Measurements from ENCODE around the gene AP1M1. TPM values are rescaled to one million over a fixed set of nuclear protein-coding genes. Genes with fewer than 3 reads are reported as not detected.

Gene AP1M1
- total and polyA plus RNA-seq, 2 experiments from 2014 or later = 56.7 to 93.3 TPM

- Histone ChIP-seq H3K27me3 (no peaks in the 10 kb centered on the region), H4K20me1 (ENCODE audit: insufficient read depth, poor library complexity, severe bottlenecking) (no peaks in the 10 kb centered on the region), H3K27ac (no peak overlapping the region), H3K79me2 (peaks cover 30% of the 10 kb centered on the region), H3K4me1 (ENCODE audit: insufficient read depth) (peaks cover under 1% of the 10 kb centered on the region), H2AFZ (no peak overlapping the region), H3K9me3 (ENCODE audit: low read depth) (no peaks in the 10 kb centered on the region), H3K9me2 (replicated peaks; ENCODE audit: insufficient read depth) (no peaks in the 10 kb centered on the region), H3K4me2 (no peak overlapping the region), H3K36me3 (replicated peaks; ENCODE audit: insufficient read depth, low read depth) (no peaks in the 10 kb centered on the region), H3K4me3 (no peak overlapping the region)
- no peak for DNase-seq (ENCODE audit: low spot score)
- TF ChIP-seq EZH2phosphoT487 (IDR thresholded peaks at IDR 0.05; ENCODE audit: low read depth, severe bottlenecking, unreplicated experiment) (no peak), EZH2 (IDR thresholded peaks at IDR 0.05; ENCODE audit: borderline replicate concordance) (no peak), CTCF (IDR thresholded peaks at IDR 0.05; ENCODE audit: poor library complexity) (no peak)
- 89% methylated on average over 11 of the region's 11 CpGs for WGBS (ENCODE audit: low lambda C conversion rate, missing lambda C conversion rate)
Measured at GRCh38 chr19:16205205-16206045, 7.7 kb downstream of the AP1M1 start.

DNA sequence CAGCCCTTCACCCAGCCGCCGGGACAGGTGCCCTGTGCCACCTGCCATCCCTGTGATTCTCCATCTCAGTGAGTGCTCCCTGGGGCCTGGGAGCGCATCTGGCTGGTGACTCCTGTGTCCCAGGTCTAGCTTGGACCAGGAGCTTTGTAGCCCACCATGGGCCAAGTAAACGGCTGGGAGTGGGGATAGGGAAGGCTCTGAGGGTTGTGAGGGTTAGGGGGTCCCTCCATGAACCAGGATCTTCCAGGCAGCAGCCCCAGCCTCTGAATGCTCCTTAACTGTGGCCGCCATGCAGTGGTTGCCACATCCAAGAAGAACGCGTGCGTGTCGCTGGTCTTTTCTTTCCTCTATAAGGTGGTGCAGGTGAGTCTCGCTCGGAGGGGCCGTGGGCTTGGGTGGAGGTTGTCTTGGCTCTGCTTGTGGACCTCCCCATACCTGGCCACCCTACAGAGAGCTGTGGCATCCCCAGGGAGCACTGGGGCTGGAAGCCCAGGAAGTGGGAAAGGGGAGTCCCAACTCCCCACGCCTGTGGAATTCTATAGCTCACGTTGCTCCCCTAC lies 8.4 kb downstream of the AP1M1 start:
- Histone ChIP-seq H3K79me2 (peaks cover 25% of the 10 kb centered on the region), H3K36me3 (replicated peaks; ENCODE audit: insufficient read depth, low read depth) (no peaks in the 10 kb centered on the region)
- no peak for DNase-seq (ENCODE audit: low spot score)

DNA sequence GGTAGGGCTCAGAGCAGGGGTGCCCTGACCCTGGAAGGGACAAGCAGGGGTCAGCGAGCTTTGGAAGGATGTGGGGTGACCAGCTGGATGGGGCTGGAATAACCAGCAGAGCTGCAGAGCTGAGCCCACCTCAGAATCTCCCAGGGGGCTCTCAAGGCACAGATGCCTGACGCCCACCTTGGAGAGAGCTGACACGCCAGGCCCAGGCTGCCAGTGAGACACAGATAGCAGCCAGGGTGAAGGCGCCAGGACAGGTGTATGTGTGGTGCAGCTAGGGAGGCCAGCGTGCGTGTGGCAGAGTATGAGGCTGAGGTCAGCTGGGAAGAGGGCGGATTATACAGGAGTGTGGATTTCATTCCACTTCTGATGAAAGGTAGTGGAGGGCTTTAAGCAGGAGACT lies 8.9 kb downstream of the AP1M1 start:
- H3K4me1 ChIP-seq (ENCODE audit: insufficient read depth) = no peaks in the 10 kb centered on the region
- no peak overlapping the region for H3K27ac ChIP-seq
- no peak overlapping the region for H3K4me3 ChIP-seq
- no peaks in the 10 kb centered on the region for H3K27me3 ChIP-seq
- no peaks in the 10 kb centered on the region for H3K9me2 ChIP-seq (replicated peaks; ENCODE audit: insufficient read depth)
- H3K9me3 ChIP-seq (ENCODE audit: low read depth) = no peaks in the 10 kb centered on the region
- H4K20me1 ChIP-seq (ENCODE audit: insufficient read depth, poor library complexity, severe bottlenecking) = no peaks in the 10 kb centered on the region
- 96% methylated on average over 7 of the region's 7 CpGs for WGBS (ENCODE audit: low lambda C conversion rate, missing lambda C conversion rate)
- no peaks in the 10 kb centered on the region for H3K36me3 ChIP-seq (replicated peaks; ENCODE audit: insufficient read depth, low read depth)
- H3K4me2 ChIP-seq = no peak overlapping the region
- H2AFZ ChIP-seq = no peak overlapping the region
- H3K79me2 ChIP-seq = peaks cover 27% of the 10 kb centered on the region
- TF ChIP-seq CTCF (IDR thresholded peaks at IDR 0.05; ENCODE audit: poor library complexity) = no peak
- TF ChIP-seq EZH2 (IDR thresholded peaks at IDR 0.05; ENCODE audit: borderline replicate concordance) = no peak
- TF ChIP-seq EZH2phosphoT487 (IDR thresholded peaks at IDR 0.05; ENCODE audit: low read depth, severe bottlenecking, unreplicated experiment) = no peak
- no peak for DNase-seq (ENCODE audit: low spot score)

More for the DNA sequence above, 8.4 kb downstream of the AP1M1 start:
- Histone ChIP-seq H4K20me1 (ENCODE audit: insufficient read depth, poor library complexity, severe bottlenecking) (no peaks in the 10 kb centered on the region), H3K4me2 (no peak overlapping the region), H2AFZ (no peak overlapping the region), H3K27me3 (no peaks in the 10 kb centered on the region), H3K9me2 (replicated peaks; ENCODE audit: insufficient read depth) (no peaks in the 10 kb centered on the region), H3K4me3 (no peak overlapping the region), H3K9me3 (ENCODE audit: low read depth) (no peaks in the 10 kb centered on the region), H3K27ac (no peak overlapping the region), H3K4me1 (ENCODE audit: insufficient read depth) (no peaks in the 10 kb centered on the region)
- 97% methylated on average over 13 of the region's 14 CpGs for WGBS (ENCODE audit: low lambda C conversion rate, missing lambda C conversion rate)
- TF ChIP-seq CTCF (IDR thresholded peaks at IDR 0.05; ENCODE audit: poor library complexity) (no peak), EZH2 (IDR thresholded peaks at IDR 0.05; ENCODE audit: borderline replicate concordance) (no peak), EZH2phosphoT487 (IDR thresholded peaks at IDR 0.05; ENCODE audit: low read depth, severe bottlenecking, unreplicated experiment) (no peak)

Data from hepatocyte (in vitro differentiated cells).